OCI-LY7 (cell line): ENCODE data around the gene ATP6AP1. TPM values are rescaled to one million over a fixed set of nuclear protein-coding genes. Genes with fewer than 3 reads are reported as not detected.

Source experiments
- BruUV-seq: library from RNA; stranded (reverse); fragments of 400-500 nt; replicated peaks from 2 replicates; lab custom pipeline; 2021; lab: Mats Ljungman, UMichigan
- CTCF ChIA-PET: fragments of 300-600 bp; sonication (Branson Sonifier 250); formaldehyde crosslinking; loops from one replicate; lab custom pipeline; 2022; ENCODE audit warnings: antibody characterized with exemption; ENCODE audit not compliant: unreplicated experiment; lab: Charles Lee
- POLR2A ChIA-PET: fragments of 300-600 bp; sonication (Branson Sonifier 250); formaldehyde crosslinking; loops from one replicate; lab custom pipeline; 2022; ENCODE audit warnings: antibody characterized with exemption; lab: Charles Lee
- DNase-seq: peaks from one replicate; pipeline ENCODE4 v3.0.0-alpha.2; 2015; ENCODE audit warnings: low spot score
- H2AFZ ChIP-seq: fragments of 200-600 bp; sonication (generic), shearing (Covaris generic); 2 replicates; pipeline ENCODE4 v1.6.1; 2014; ENCODE audit warnings: mild to moderate bottlenecking, antibody characterized with exemption, low read length, moderate library complexity
- H3K27ac ChIP-seq: fragments of 200-600 bp; sonication (generic); 2 replicates; pipeline ENCODE4 v1.5.1; 2014; ENCODE audit warnings: mixed run types, low read depth, mild to moderate bottlenecking, moderate library complexity, low read length, inconsistent platforms; ENCODE audit not compliant: poor library complexity, severe bottlenecking
- H3K36me3 ChIP-seq: fragments of 200-600 bp; sonication (generic); 2 replicates; pipeline ENCODE4 v1.6.1; 2014; ENCODE audit warnings: mild to moderate bottlenecking, antibody characterized with exemption, low read length, moderate library complexity, mixed read lengths; ENCODE audit not compliant: insufficient read depth
- H3K4me1 ChIP-seq: fragments of 200-600 bp; sonication (generic); 2 replicates; pipeline ENCODE4 v1.5.1; 2014; ENCODE audit warnings: mild to moderate bottlenecking, low read length; ENCODE audit not compliant: insufficient read depth, poor library complexity, severe bottlenecking
- H3K4me2 ChIP-seq: fragments of 200-600 bp; sonication (generic); 2 replicates; pipeline ENCODE4 v1.6.1; 2014; ENCODE audit warnings: mild to moderate bottlenecking, low read length
- H3K4me3 ChIP-seq: fragments of 200-600 bp; sonication (generic); 2 replicates; pipeline ENCODE4 v1.5.1; 2014; ENCODE audit warnings: mild to moderate bottlenecking, low read depth, low read length; ENCODE audit not compliant: poor library complexity, severe bottlenecking
- H3K79me2 ChIP-seq: fragments of 200-600 bp; sonication (generic); 2 replicates; pipeline ENCODE4 v1.6.1; 2016; ENCODE audit warnings: low read depth, mild to moderate bottlenecking, low read length, moderate library complexity, mixed read lengths; ENCODE audit not compliant: insufficient read depth
- H3K9me2 ChIP-seq: fragments of 200-600 bp; sonication (generic); 2 replicates; pipeline ENCODE4 v1.6.1; 2016; ENCODE audit warnings: mild to moderate bottlenecking, low read length, mixed read lengths; ENCODE audit not compliant: insufficient read depth
- H3K9me3 ChIP-seq: fragments of 200-600 bp; sonication (generic); 2 replicates; pipeline ENCODE4 v1.6.1; 2014; ENCODE audit warnings: mild to moderate bottlenecking, mixed run types, low read length, mixed read lengths
- H4K20me1 ChIP-seq: fragments of 200-600 bp; sonication (generic); 2 replicates; pipeline ENCODE4 v1.6.1; 2014; ENCODE audit warnings: mild to moderate bottlenecking, antibody characterized with exemption, low read length, moderate library complexity, mixed read lengths; ENCODE audit not compliant: insufficient read depth
- EZH2phosphoT487 ChIP-seq: fragments of 200-600 bp; sonication (generic); IDR thresholded peaks from 2 replicates; pipeline ENCODE4 v1.6.1; 2018; ENCODE audit warnings: low read depth, borderline replicate concordance, mild to moderate bottlenecking, mixed run types, antibody characterized with exemption, low read length, moderate library complexity, mixed read lengths
- intact Hi-C: fragments of 100-400 bp; cut with micrococcal nuclease; formaldehyde crosslinking; loops from one replicate; pipeline ENCODE4 v1.10.0; 2022; ENCODE audit not compliant: unreplicated experiment
- total RNA-seq, 2 experiments: library from RNA; depleted of rRNA in 1 of 2; stranded (reverse); fragments of >200 nt in 1 of 2; shearing (Covaris generic) in 1 of 2; gene quantifications; 2 replicates each; pipeline ENCODE4 v1.2.3, GENCODE V29; 2014 to 2022
- TF ChIP-seq, protein P1 (sequence below): fragments of 200-600 bp; sonication (generic); conservative IDR thresholded peaks from 2 replicates; pipeline ENCODE4 v1.5.1; 2014; ENCODE audit warnings: mild to moderate bottlenecking, antibody characterized with exemption, low read length, moderate library complexity, mixed read lengths

The ATP6AP1 gene
- total RNA-seq, 2 experiments from 2014 or later: 26.4 to 39.5 TPM

GRCh38 chrX:154436374-154436982 is 8.0 kb downstream of the ATP6AP1 start:
- no peak for TF ChIP-seq EZH2phosphoT487
- TF ChIP-seq, protein P1, sequence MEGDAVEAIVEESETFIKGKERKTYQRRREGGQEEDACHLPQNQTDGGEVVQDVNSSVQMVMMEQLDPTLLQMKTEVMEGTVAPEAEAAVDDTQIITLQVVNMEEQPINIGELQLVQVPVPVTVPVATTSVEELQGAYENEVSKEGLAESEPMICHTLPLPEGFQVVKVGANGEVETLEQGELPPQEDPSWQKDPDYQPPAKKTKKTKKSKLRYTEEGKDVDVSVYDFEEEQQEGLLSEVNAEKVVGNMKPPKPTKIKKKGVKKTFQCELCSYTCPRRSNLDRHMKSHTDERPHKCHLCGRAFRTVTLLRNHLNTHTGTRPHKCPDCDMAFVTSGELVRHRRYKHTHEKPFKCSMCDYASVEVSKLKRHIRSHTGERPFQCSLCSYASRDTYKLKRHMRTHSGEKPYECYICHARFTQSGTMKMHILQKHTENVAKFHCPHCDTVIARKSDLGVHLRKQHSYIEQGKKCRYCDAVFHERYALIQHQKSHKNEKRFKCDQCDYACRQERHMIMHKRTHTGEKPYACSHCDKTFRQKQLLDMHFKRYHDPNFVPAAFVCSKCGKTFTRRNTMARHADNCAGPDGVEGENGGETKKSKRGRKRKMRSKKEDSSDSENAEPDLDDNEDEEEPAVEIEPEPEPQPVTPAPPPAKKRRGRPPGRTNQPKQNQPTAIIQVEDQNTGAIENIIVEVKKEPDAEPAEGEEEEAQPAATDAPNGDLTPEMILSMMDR: no peak
- CTCF ChIA-PET: no interaction called here
- POLR2A ChIA-PET: no interaction called here
- H3K27ac ChIP-seq: no peak overlapping the region
- H3K79me2 ChIP-seq: peaks cover 17% of the 10 kb centered on the region
- H3K4me3 ChIP-seq: peak overlapping the region; percentile 83
- H3K4me1 ChIP-seq: peaks cover 15% of the 10 kb centered on the region
- DNase-seq: peak; percentile 67
- intact Hi-C loops: loop anchor here (1.0 kb wide), 1 partner anchor 24 kb away; no protein-coding TSS in a partner anchor
- H2AFZ ChIP-seq: peak overlapping the region; percentile 54; the same call in 1 of the 2 replicates
- BruUV-seq: no TSS peak
- peak overlapping the region; percentile 61 for H3K4me2 ChIP-seq
- no peaks in the 10 kb centered on the region for H3K9me2 ChIP-seq
- H3K9me3 ChIP-seq: no peaks in the 10 kb centered on the region
- H4K20me1 ChIP-seq: no peaks in the 10 kb centered on the region
- H3K36me3 ChIP-seq: peaks cover 33% of the 10 kb centered on the region; the same call in 1 of the 2 replicates

DNA sequence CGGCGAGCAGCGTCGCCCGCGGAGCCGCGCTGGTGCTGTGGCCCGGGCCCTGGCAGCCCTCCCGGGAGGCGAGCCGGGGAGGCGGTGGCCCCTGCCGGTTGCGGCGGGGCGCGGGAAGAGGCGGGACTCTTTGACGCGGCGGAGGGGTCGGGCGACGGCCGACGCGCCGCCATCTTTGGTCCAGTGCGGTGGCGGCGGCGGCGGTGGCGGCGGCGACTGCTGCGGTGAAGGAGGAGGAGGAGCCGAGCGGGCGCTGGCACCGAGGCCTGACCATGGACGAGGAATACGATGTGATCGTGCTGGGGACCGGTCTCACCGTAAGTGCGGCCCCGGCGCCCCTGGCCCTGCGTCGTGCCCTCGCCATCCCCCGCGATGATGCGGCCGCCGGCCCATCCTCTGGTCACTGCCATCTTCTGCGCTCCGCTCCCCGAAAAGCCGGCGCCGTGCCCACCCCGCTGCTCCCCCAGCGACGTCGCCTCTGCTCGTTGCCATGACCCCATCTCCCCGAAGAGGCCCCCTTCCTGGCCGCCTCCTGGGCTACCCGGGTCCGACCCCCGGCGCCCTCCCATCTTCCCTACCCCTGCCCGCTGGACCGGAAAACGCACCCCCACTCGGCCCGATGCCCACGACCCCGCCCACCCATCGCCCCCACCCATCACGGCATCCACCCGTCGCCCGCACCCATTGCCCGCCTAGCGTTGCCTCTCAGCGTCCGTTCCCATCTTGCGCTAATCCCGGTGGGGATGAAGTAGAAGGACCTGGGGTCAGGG is 8.7 kb downstream of the ATP6AP1 start, which contains the start of gene GDI1:
Gene GDI1 (plus strand): TSS at position 172 of the 770 bp plus-strand sequence. CDS start 101 bp downstream, at position 273.
- BruUV-seq: no TSS peak
- Histone ChIP-seq H3K4me3 (peak within 1 kb of the TSS; percentile 83), H3K9me3 (no peaks in the 10 kb centered on the region), H2AFZ (peak within 1 kb of the TSS; percentile 54; the same call in 1 of the 2 replicates), H3K4me1 (peaks cover 15% of the 10 kb centered on the region), H3K9me2 (no peaks in the 10 kb centered on the region), H3K79me2 (peaks cover 17% of the 10 kb centered on the region), H3K36me3 (peaks cover 35% of the 10 kb centered on the region; the same call in 1 of the 2 replicates), H4K20me1 (no peaks in the 10 kb centered on the region), H3K27ac (no peak within 1 kb of the TSS), H3K4me2 (peak within 1 kb of the TSS; percentile 95)
- POLR2A ChIA-PET: no interaction called here
- TF ChIP-seq, protein P1: no peak
- TF ChIP-seq EZH2phosphoT487: no peak
- peak; percentile 56 for DNase-seq
- intact Hi-C loops: loop anchor here (1.0 kb wide), 1 partner anchor 25 kb away; no protein-coding TSS in a partner anchor
- CTCF ChIA-PET: no interaction called here
